Rectal smooth muscle tissue (tissue), 1 donor: ENCODE results near the gene EPB41.

Experiments
- H3K27ac ChIP-seq: one replicate; pipeline ENCODE4 v1.7.0; 2013; ENCODE audit warnings: low read depth, low read length, inconsistent platforms
- H3K27me3 ChIP-seq: one replicate; pipeline ENCODE4 v1.7.0; 2013; ENCODE audit warnings: low read length; ENCODE audit not compliant: control insufficient read depth, insufficient read depth
- H3K36me3 ChIP-seq: one replicate; pipeline ENCODE4 v1.7.0; 2013; ENCODE audit warnings: low read length; ENCODE audit not compliant: control insufficient read depth, insufficient read depth
- H3K4me1 ChIP-seq: one replicate; pipeline ENCODE4 v1.7.0; 2013; ENCODE audit warnings: low read length; ENCODE audit not compliant: control insufficient read depth, insufficient read depth
- H3K4me3 ChIP-seq: one replicate; pipeline ENCODE4 v1.7.0; 2013; ENCODE audit warnings: low read length
- H3K9ac ChIP-seq: one replicate; pipeline ENCODE4 v1.7.0; 2013; ENCODE audit warnings: low read length

The EPB41 gene

DNA sequence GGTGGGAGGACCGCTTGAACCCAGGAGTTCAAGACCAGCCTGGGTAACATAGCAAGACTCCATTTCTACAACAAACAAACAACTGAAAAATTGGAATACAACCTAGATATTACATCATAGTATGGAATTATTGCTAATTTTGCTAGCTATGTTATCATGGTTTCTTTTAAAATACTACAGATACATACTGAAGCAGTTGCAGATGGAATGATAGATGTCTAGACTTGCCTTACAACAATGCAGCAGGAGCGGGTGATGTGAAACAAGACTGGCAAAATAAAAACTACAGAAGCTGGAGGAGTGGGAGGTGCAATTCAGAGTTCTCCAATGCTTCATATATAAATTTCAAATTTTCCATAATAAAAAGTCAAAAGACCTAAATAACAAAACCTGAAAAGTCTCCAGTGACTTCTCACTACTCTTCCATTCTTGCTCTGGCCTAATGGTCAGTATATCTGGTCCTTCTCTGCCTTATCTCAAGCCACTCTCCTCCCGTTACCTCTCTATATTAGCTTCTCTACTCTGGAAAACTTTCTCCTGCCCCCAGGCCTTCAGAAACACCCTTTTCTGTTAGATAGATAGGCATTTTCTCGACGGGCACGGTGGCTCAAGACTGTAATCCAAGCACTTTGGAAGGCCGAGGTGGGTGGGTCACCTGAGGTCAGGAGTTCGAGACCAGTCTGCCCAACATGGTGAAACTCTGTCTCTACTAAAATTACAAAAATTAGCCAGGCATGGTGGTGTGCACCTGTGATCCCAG lies 237.9 kb downstream of the EPB41 start:
- peaks cover 8% of the 10 kb centered on the region for H3K4me1 ChIP-seq
- no peak overlapping the region for H3K4me3 ChIP-seq
- H3K27ac ChIP-seq, result no peak overlapping the region
- H3K9ac ChIP-seq, result no peak overlapping the region
- H3K36me3 ChIP-seq, result peaks cover 55% of the 10 kb centered on the region
- H3K27me3 ChIP-seq, result no peaks in the 10 kb centered on the region

DNA sequence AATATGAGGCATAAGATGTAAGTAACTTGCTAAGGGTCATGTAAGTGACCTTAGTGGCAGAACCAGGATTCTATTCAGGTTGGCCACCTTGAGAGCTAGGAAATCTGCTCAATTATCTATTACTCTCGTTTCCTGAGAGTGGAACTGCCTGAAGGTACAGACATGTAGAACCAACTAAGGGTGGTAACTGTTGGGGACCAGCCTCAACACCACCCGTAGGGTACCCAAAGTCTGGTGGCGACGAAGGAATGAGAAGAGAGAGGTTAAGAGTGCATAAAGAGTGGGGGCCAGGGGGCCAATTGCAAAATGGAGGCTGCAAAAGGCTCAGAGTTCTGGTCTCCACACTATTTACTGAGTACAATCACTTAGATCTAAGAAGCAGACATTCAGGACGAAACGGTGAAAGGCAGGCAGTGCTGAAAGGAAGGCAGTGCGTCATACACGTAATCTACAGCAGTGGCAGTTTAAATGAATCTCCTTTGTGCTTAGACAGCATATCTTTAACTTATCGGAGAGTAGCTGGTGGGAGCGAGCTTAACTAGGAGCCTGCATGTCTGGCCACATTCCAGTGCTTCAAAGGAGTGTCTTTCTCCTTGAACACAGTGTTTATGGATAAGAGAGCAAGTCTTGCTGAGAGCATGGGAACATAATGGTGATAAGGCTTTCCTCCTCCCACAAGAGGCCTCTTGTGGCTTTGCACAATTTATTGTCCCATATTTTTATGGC lies 242.3 kb downstream of the EPB41 start:
- no peak overlapping the region for H3K4me3 ChIP-seq
- H3K4me1 ChIP-seq, result peaks cover 11% of the 10 kb centered on the region
- peaks cover 42% of the 10 kb centered on the region for H3K36me3 ChIP-seq
- H3K9ac ChIP-seq, result no peak overlapping the region
- no peaks in the 10 kb centered on the region for H3K27me3 ChIP-seq
- peak overlapping the region; percentile 48 for H3K27ac ChIP-seq

DNA sequence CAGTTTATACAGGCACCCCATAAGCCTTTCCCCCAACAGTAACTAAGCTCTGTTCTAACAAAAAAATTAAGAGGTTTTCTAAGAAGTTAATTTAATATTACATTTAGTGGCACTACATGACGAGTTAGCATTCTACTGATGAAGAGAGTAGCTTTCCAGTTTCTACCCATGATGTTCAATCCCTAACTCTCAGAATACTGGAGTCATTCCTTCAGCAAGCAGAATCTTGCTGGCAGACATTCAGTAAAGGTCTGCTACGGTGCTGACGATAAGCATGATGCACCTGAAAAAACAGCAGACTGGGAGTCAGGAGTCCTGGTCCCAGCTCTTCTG lies 242.9 kb downstream of the EPB41 start:
- H3K9ac ChIP-seq, result no peak overlapping the region
- H3K4me3 ChIP-seq, result no peak overlapping the region
- H3K27ac ChIP-seq, result no peak overlapping the region
- peaks cover 37% of the 10 kb centered on the region for H3K36me3 ChIP-seq
- no peaks in the 10 kb centered on the region for H3K27me3 ChIP-seq
- peaks cover 11% of the 10 kb centered on the region for H3K4me1 ChIP-seq

GRCh38 chr1:29159773-29160172 lies 245.4 kb downstream of the EPB41 start:
- Histone ChIP-seq H3K4me1 (peaks cover 14% of the 10 kb centered on the region), H3K4me3 (no peak overlapping the region), H3K27me3 (no peaks in the 10 kb centered on the region), H3K9ac (no peak overlapping the region), H3K27ac (no peak overlapping the region), H3K36me3 (peaks cover 30% of the 10 kb centered on the region)

DNA sequence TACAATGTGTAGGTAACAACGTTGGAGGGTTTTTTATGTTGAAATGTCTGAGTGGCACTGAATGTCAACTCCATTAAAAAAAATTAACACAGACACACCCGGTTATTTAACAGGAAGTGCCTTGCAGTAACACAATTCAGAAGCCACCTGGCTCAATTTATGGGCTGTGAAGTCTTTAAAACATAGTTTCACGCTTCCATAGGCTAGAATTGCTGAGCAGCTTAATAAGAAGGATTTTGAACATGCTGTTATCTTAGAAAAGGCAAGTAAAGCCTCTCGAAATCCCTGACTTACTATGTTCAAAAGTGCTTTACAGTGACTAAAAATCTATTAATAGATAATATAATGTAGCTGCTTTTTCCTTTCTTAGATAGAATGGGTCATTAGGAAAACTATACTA lies 247.7 kb downstream of the EPB41 start:
- Histone ChIP-seq H3K4me3 (no peak overlapping the region), H3K27me3 (no peaks in the 10 kb centered on the region), H3K4me1 (peaks cover 8% of the 10 kb centered on the region), H3K27ac (no peak overlapping the region), H3K36me3 (peaks cover 35% of the 10 kb centered on the region), H3K9ac (no peak overlapping the region)

DNA sequence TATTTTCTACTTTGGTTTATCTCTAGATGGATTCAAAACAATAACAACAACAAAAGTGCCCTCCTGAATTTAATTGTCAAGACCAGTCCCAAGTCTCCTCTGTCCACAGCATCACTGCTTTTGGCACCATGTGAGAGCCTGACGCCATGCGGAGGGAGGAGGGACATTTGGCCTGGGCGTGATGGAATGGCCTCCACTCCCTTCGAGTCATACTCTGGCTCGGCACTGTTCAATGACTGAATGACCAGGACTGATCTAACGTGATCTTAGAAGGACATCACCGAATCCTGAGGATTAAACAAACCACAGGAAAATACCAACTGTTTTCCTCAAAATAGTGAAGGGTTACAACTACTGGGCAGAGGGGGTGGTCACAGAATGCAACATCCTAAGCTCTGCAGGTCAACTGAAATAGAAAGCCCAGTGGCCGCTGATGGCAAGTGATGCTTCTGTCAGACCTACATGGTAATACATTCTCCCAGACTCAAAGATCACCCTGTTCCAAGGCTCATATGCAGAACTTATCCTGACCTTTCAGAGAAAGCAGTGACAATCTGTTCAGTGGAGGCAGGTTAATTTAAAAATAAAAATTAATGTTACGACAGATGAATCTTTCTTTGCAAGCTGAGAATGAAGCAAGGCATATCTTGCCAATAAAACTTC lies 248.2 kb downstream of the EPB41 start:
- Histone ChIP-seq H3K36me3 (peaks cover 33% of the 10 kb centered on the region), H3K27me3 (no peaks in the 10 kb centered on the region), H3K4me1 (peaks cover 4% of the 10 kb centered on the region), H3K4me3 (no peak overlapping the region), H3K9ac (no peak overlapping the region), H3K27ac (no peak overlapping the region)

DNA sequence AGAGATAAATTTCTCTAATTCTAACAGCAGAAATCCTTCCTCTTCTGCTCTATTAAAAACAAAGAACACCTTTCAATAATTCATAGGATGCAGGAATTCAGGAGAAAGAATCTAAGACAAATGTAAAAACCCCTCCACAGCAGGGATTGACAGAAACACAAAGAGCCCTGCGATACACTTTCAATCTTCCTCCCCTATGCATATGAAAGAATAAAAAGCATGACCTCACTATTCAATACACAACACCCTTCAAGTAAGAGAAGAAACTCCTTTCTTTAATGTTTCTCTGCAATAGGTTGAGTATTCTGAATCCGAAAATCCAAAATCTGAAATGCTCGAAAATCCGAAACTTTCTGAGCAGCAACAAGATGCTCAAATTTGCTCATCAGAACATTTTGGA lies 250.2 kb downstream of the EPB41 start:
- Histone ChIP-seq H3K27me3 (no peaks in the 10 kb centered on the region), H3K9ac (no peak overlapping the region), H3K4me1 (peaks cover 4% of the 10 kb centered on the region), H3K27ac (no peak overlapping the region), H3K4me3 (no peak overlapping the region), H3K36me3 (peaks cover 22% of the 10 kb centered on the region)

DNA sequence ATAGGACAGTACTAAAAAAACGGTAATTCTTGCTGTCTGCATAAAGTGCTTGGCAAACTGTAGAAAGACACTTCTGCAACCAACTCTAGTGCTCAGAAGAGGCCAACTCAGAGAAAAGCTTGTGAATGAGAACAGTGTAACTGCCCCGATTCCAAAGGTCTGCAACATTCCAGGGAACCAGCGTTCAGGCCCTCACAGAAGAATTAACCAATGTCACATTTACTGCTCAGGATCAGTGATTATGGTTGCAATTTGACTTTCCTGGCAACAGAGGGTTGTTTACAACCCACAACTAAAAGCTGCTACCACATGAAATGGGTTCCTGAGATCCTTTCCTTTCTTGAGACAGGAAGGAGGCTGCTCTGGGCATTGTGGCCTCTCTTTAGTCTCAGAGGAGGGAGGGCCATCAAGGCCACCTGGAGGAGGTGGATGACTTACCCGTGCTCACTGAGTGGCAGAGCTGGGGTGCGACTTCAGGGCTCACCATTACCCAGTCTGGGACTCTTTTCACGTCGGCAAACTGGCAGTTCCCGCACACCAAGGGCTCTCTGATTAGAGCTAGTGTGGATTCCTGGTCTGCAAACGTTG lies 252.0 kb downstream of the EPB41 start:
- peaks cover 12% of the 10 kb centered on the region for H3K4me1 ChIP-seq
- no peak overlapping the region for H3K9ac ChIP-seq
- H3K36me3 ChIP-seq, result peaks cover 18% of the 10 kb centered on the region
- no peaks in the 10 kb centered on the region for H3K27me3 ChIP-seq
- no peak overlapping the region for H3K27ac ChIP-seq
- H3K4me3 ChIP-seq, result no peak overlapping the region

GRCh38 chr1:29167904-29168303 lies 253.5 kb downstream of the EPB41 start:
- H3K4me1 ChIP-seq, result peaks cover 9% of the 10 kb centered on the region
- H3K4me3 ChIP-seq, result no peak overlapping the region
- no peak overlapping the region for H3K27ac ChIP-seq
- H3K27me3 ChIP-seq, result no peaks in the 10 kb centered on the region
- peaks cover 18% of the 10 kb centered on the region for H3K36me3 ChIP-seq
- H3K9ac ChIP-seq, result no peak overlapping the region
